Esophagus muscularis mucosa (tissue), 3 donors: ENCODE results near the gene LYPD6B.

Source experiments
- CTCF ChIP-seq, 3 experiments: fragments of 200-600 bp in 2 of 3; fragments of 450-650 bp in 1 of 3; sonication (generic) in 2 of 3; IDR thresholded peaks; one replicate each; pipeline ENCODE4 v1.5.1; 2017 to 2019; ENCODE audit warnings: antibody characterized with exemption in 3 of 3, mild to moderate bottlenecking in 2 of 3, moderate library complexity in 1 of 3
- POLR2A ChIP-seq: fragments of 450-650 bp; IDR thresholded peaks from one replicate; pipeline ENCODE4 v1.6.1; 2017; ENCODE audit warnings: antibody characterized with exemption, moderate library complexity, mild to moderate bottlenecking, low read depth
- POLR2AphosphoS5 ChIP-seq, 2 donors: sonication (generic); formaldehyde crosslinking; IDR thresholded peaks; one replicate each; pipeline ENCODE4 v1.6.1; 2017; ENCODE audit warnings: antibody characterized with exemption in 2 of 2

GRCh38 chr2:149080971-149081370 is 42.5 kb downstream of the LYPD6B start:
- TF ChIP-seq POLR2AphosphoS5 (IDR thresholded peaks at IDR 0.05) (no peak), POLR2A (no peak), CTCF (IDR thresholded peaks at IDR 0.05) (no peak)
